Measurements from ENCODE around the gene EEF1A2. TPM values are rescaled to one million over a fixed set of nuclear protein-coding genes. Genes with fewer than 3 reads are reported as not detected.

EEF1A2 gene
- total and polyA plus RNA-seq, 12 donors = 881 to 1,465 (median 1,307) TPM

- peak in 2 of 8 donors; percentile 10 to 15 for ATAC-seq
- no peak for TF ChIP-seq CTCF (IDR thresholded peaks at IDR 0.05)
- no peak for DNase-seq
- no peaks in the 10 kb centered on the region for H3K36me3 ChIP-seq
- peaks cover 0 to 13% (median 9%) of the 10 kb centered on the region in 9 donors for H3K4me1 ChIP-seq
- no peak overlapping the region for H3K4me3 ChIP-seq
- intact Hi-C loops (cut with DNase I) = loop anchor here in 1 of 10 donors (10.0 kb wide), 1 partner anchor 1676 kb away; no protein-coding TSS in a partner anchor
- no peak overlapping the region for H3K27ac ChIP-seq
- 63 to 64% methylated on average over 10 of the region's 10 CpGs for WGBS, 2 donors
- H3K27me3 ChIP-seq = peaks cover 21 to 94% (median 72%) of the 10 kb centered on the region in 7 donors
- H3K9me3 ChIP-seq = no peaks in the 10 kb centered on the region
These were observed 28.5 kb downstream of the EEF1A2 start for GRCh38 chr20:63470410-63470809.

- Histone ChIP-seq H3K36me3 (no peaks in the 10 kb centered on the region), H3K4me1 (peaks cover 0 to 13% (median 9%) of the 10 kb centered on the region in 9 donors), H3K27ac (no peak overlapping the region), H3K27me3 (peaks cover 21 to 94% (median 70%) of the 10 kb centered on the region in 7 donors), H3K4me3 (no peak overlapping the region), H3K9me3 (no peaks in the 10 kb centered on the region)
- WGBS, 2 donors = 74 to 81% methylated on average over 13 of the region's 13 CpGs
- intact Hi-C loops (cut with DNase I) = loop anchor here in 1 of 10 donors (10.0 kb wide), 1 partner anchor 1675 kb away; no protein-coding TSS in a partner anchor
- DNase-seq = no peak
- ATAC-seq = no peak
- TF ChIP-seq CTCF (IDR thresholded peaks at IDR 0.05) = no peak
These were observed 29.2 kb downstream of the EEF1A2 start for GRCh38 chr20:63469713-63470101.

GRCh38 chr20:63469019-63469712 lies 29.7 kb downstream of the EEF1A2 start:
- H3K27me3 ChIP-seq = peaks cover 18 to 94% (median 70%) of the 10 kb centered on the region in 7 donors
- intact Hi-C loops (cut with DNase I) = no loop called here
- TF ChIP-seq CTCF (IDR thresholded peaks at IDR 0.05) = no peak
- DNase-seq = no peak
- no peaks in the 10 kb centered on the region for H3K9me3 ChIP-seq
- H3K36me3 ChIP-seq = no peaks in the 10 kb centered on the region
- H3K4me3 ChIP-seq = no peak overlapping the region
- ATAC-seq = no peak
- 71 to 75% methylated on average over 19 to 22 of the region's 22 CpGs for whole genome bisulfite sequencing, 2 donors
- no peak overlapping the region for H3K27ac ChIP-seq
- peaks cover 0 to 13% (median 9%) of the 10 kb centered on the region in 9 donors for H3K4me1 ChIP-seq

GRCh38 chr20:63468421-63468820 lies 30.5 kb downstream of the EEF1A2 start:
- Histone ChIP-seq H3K9me3 (no peaks in the 10 kb centered on the region), H3K36me3 (no peaks in the 10 kb centered on the region), H3K27me3 (peaks cover 12 to 93% (median 70%) of the 10 kb centered on the region in 7 donors), H3K4me3 (no peak overlapping the region), H3K4me1 (peaks cover 0 to 13% (median 9%) of the 10 kb centered on the region in 9 donors), H3K27ac (no peak overlapping the region)
- intact Hi-C loops (cut with DNase I) = no loop called here
- 81 to 83% methylated on average over 12 of the region's 12 CpGs for WGBS, 2 donors
- TF ChIP-seq CTCF (IDR thresholded peaks at IDR 0.05) = no peak
- ATAC-seq (no peak), DNase-seq (no peak)

All from heart right ventricle (tissue), 16 donors.